HEK293 (cell line): ENCODE measurements around the gene SCOC.

ENCODE experiments used
- CTCF ChIA-PET: fragments of 350-600 bp; formaldehyde crosslinking; extraction: SDS; loops from one replicate; lab custom pipeline; 2021; ENCODE audit warnings: antibody characterized with exemption; lab: Yijun Ruan, JAX
- POLR2A ChIA-PET: fragments of 300-600 bp; formaldehyde crosslinking; extraction: SDS; loops from one replicate; lab custom pipeline; 2020; ENCODE audit warnings: antibody characterized with exemption, inconsistent platforms; lab: Yijun Ruan, JAX
- H3K27ac ChIP-seq: fragments of 200-500 bp; sonication (Bioruptor generic); 2 replicates; pipeline ENCODE4 v1.5.1; 2014; ENCODE audit warnings: low read depth, low read length, control low read depth, inconsistent platforms; ENCODE audit errors: extremely low read depth
- H3K36me3 ChIP-seq, 2 experiments: fragments of 200-500 bp in 1 of 2; sonication (Bioruptor generic) in 1 of 2; 1 replicate in 1 of 2; 2 replicates in 1 of 2; pipeline ENCODE4 v1.5.1; 2014 to 2017; ENCODE audit warnings: inconsistent platforms in 2 of 2, low read length in 2 of 2; ENCODE audit not compliant: control insufficient read depth in 2 of 2, insufficient read depth in 1 of 2
- H3K4me1 ChIP-seq: fragments of 200-500 bp; sonication (Bioruptor generic); 2 replicates; pipeline ENCODE4 v1.5.1; 2014; ENCODE audit warnings: mild to moderate bottlenecking, low read length, inconsistent platforms; ENCODE audit not compliant: control insufficient read depth, insufficient read depth
- H3K4me3 ChIP-seq: 2 replicates; pipeline ENCODE4 v1.5.1; 2011; ENCODE audit warnings: low read depth, mild to moderate bottlenecking, control low read depth, low read length, moderate library complexity
- H3K9me3 ChIP-seq: fragments of 200-500 bp; sonication (Bioruptor generic); 2 replicates; pipeline ENCODE4 v1.5.1; 2014; ENCODE audit warnings: low read depth, low read length, inconsistent platforms; ENCODE audit not compliant: control insufficient read depth, insufficient read depth
- BCL6B ChIP-seq: fragments of 450-650 bp; formaldehyde crosslinking; IDR thresholded peaks from 2 replicates; pipeline ENCODE4 v1.5.1; 2017; ENCODE audit warnings: missing biosample characterization, missing genetic modification characterization
- HOXA7 ChIP-seq: sonication (generic); formaldehyde crosslinking; IDR thresholded peaks from 2 replicates; pipeline ENCODE4 v1.8.1; 2022; ENCODE audit warnings: missing genetic modification reagents, borderline replicate concordance
- KLF9 ChIP-seq: fragments of 450-650 bp; formaldehyde crosslinking; IDR thresholded peaks from 2 replicates; pipeline ENCODE4 v1.5.1; 2016; ENCODE audit warnings: missing biosample characterization, missing genetic modification characterization, low read depth
- RBAK ChIP-seq: fragments of 450-650 bp; formaldehyde crosslinking; IDR thresholded peaks from 2 replicates; pipeline ENCODE4 v1.5.1; 2016; ENCODE audit warnings: missing biosample characterization, missing genetic modification characterization
- SCRT1 ChIP-seq: fragments of 450-650 bp; formaldehyde crosslinking; IDR thresholded peaks from 2 replicates; pipeline ENCODE4 v1.5.1; 2016; ENCODE audit warnings: missing biosample characterization, missing genetic modification characterization, borderline replicate concordance
- SCRT2 ChIP-seq: fragments of 450-650 bp; formaldehyde crosslinking; IDR thresholded peaks from 2 replicates; pipeline ENCODE4 v1.5.1; 2016; ENCODE audit warnings: missing biosample characterization, missing genetic modification characterization
- TCF7L2 ChIP-seq: IDR thresholded peaks from 2 replicates; pipeline ENCODE4 v1.6.1; 2011; ENCODE audit warnings: low read depth, mild to moderate bottlenecking, inconsistent platforms, low read length, moderate library complexity, borderline replicate concordance
- ZBTB8A ChIP-seq: fragments of 450-650 bp; formaldehyde crosslinking; IDR thresholded peaks from 2 replicates; pipeline ENCODE4 v1.5.1; 2016; ENCODE audit warnings: missing biosample characterization, missing genetic modification characterization
- ZFP37 ChIP-seq: fragments of 450-650 bp; formaldehyde crosslinking; IDR thresholded peaks from 2 replicates; pipeline ENCODE4 v1.5.1; 2016; ENCODE audit warnings: missing biosample characterization, missing genetic modification characterization
- ZFP41 ChIP-seq: fragments of 450-650 bp; formaldehyde crosslinking; IDR thresholded peaks from 2 replicates; pipeline ENCODE4 v1.5.1; 2016; ENCODE audit warnings: missing biosample characterization, missing genetic modification characterization, borderline replicate concordance
- ZNF10 ChIP-seq: fragments of 450-650 bp; formaldehyde crosslinking; IDR thresholded peaks from 2 replicates; pipeline ENCODE4 v1.5.1; 2017; ENCODE audit warnings: missing biosample characterization, missing genetic modification characterization
- ZNF114 ChIP-seq: fragments of 450-650 bp; formaldehyde crosslinking; IDR thresholded peaks from 2 replicates; pipeline ENCODE4 v1.5.0; 2017; ENCODE audit warnings: missing biosample characterization, missing genetic modification characterization
- ZNF184 ChIP-seq: fragments of 450-650 bp; IDR thresholded peaks from 2 replicates; pipeline ENCODE4 v1.5.1; 2018; ENCODE audit warnings: missing biosample characterization, mild to moderate bottlenecking, missing genetic modification characterization
- ZNF19 ChIP-seq: fragments of 450-650 bp; formaldehyde crosslinking; IDR thresholded peaks from 2 replicates; pipeline ENCODE4; 2016; ENCODE audit warnings: missing biosample characterization, missing genetic modification characterization, low read depth
- ZNF211 ChIP-seq: fragments of 450-650 bp; formaldehyde crosslinking; IDR thresholded peaks from 2 replicates; pipeline ENCODE4 v1.5.1; 2016; ENCODE audit warnings: low read depth, missing biosample characterization, missing genetic modification characterization
- ZNF214 ChIP-seq: fragments of 450-650 bp; formaldehyde crosslinking; IDR thresholded peaks from 2 replicates; pipeline ENCODE4 v1.5.1; 2017; ENCODE audit warnings: missing biosample characterization, mild to moderate bottlenecking, missing genetic modification characterization, borderline replicate concordance
- ZNF366 ChIP-seq: fragments of 450-650 bp; formaldehyde crosslinking; conservative IDR thresholded peaks from 2 replicates; pipeline ENCODE4 v1.5.1; 2016; ENCODE audit warnings: missing biosample characterization, missing genetic modification characterization
- ZNF37A ChIP-seq: fragments of 450-650 bp; IDR thresholded peaks from 2 replicates; pipeline ENCODE4 v1.5.1; 2018; ENCODE audit warnings: missing biosample characterization, missing genetic modification characterization
- ZNF558 ChIP-seq: fragments of 450-650 bp; formaldehyde crosslinking; IDR thresholded peaks from 2 replicates; pipeline ENCODE4 v1.5.1; 2016; ENCODE audit warnings: missing biosample characterization, missing genetic modification characterization
- ZNF621 ChIP-seq: fragments of 450-650 bp; formaldehyde crosslinking; IDR thresholded peaks from 2 replicates; pipeline ENCODE4 v1.5.1; 2017; ENCODE audit warnings: missing biosample characterization, missing genetic modification characterization
- ZNF707 ChIP-seq: fragments of 450-650 bp; formaldehyde crosslinking; IDR thresholded peaks from 2 replicates; pipeline ENCODE4 v1.5.1; 2016; ENCODE audit warnings: missing biosample characterization, missing genetic modification characterization
- ZNF791 ChIP-seq: fragments of 450-650 bp; formaldehyde crosslinking; IDR thresholded peaks from 2 replicates; pipeline ENCODE4 v1.5.1; 2016; ENCODE audit warnings: missing biosample characterization, missing genetic modification characterization
- TF ChIP-seq, protein P1 (sequence below): fragments of 450-650 bp; formaldehyde crosslinking; IDR thresholded peaks from 2 replicates; pipeline ENCODE4 v1.5.1; 2016; ENCODE audit warnings: missing biosample characterization, missing genetic modification characterization, low read depth
- TF ChIP-seq, protein P2 (sequence below): fragments of 450-650 bp; formaldehyde crosslinking; IDR thresholded peaks from 2 replicates; pipeline ENCODE4 v1.5.1; 2017; ENCODE audit warnings: missing biosample characterization, mild to moderate bottlenecking, missing genetic modification characterization, moderate library complexity
- TF ChIP-seq, protein P3 (sequence below): fragments of 450-650 bp; formaldehyde crosslinking; IDR thresholded peaks from 2 replicates; pipeline ENCODE4 v1.5.1; 2016; ENCODE audit warnings: missing biosample characterization, missing genetic modification characterization
- TF ChIP-seq, protein P4 (sequence below): fragments of 450-650 bp; formaldehyde crosslinking; IDR thresholded peaks from 2 replicates; pipeline ENCODE4 v1.5.1; 2017; ENCODE audit warnings: missing biosample characterization, missing genetic modification characterization

SCOC gene

GRCh38 chr4:140353786-140354185, 19.7 kb upstream of the SCOC start (continued):
- no peak for TF ChIP-seq ZNF707 (tag by site-specific recombination)

GRCh38 chr4:140355288-140355687, 18.2 kb upstream of the SCOC start:
- Histone ChIP-seq H3K4me1 (no peaks in the 10 kb centered on the region), H3K36me3 (no peaks in the 10 kb centered on the region), H3K9me3 (no peaks in the 10 kb centered on the region), H3K4me3 (no peak overlapping the region), H3K27ac (no peak overlapping the region)
- TF ChIP-seq, protein P1, sequence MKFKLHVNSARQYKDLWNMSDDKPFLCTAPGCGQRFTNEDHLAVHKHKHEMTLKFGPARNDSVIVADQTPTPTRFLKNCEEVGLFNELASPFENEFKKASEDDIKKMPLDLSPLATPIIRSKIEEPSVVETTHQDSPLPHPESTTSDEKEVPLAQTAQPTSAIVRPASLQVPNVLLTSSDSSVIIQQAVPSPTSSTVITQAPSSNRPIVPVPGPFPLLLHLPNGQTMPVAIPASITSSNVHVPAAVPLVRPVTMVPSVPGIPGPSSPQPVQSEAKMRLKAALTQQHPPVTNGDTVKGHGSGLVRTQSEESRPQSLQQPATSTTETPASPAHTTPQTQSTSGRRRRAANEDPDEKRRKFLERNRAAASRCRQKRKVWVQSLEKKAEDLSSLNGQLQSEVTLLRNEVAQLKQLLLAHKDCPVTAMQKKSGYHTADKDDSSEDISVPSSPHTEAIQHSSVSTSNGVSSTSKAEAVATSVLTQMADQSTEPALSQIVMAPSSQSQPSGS = peak; percentile 37; the same call in 1 of the 2 replicates
- no peak for TF ChIP-seq ZBTB8A (tag by site-specific recombination)
- POLR2A ChIA-PET = no interaction called here
- CTCF ChIA-PET = no interaction called here

GRCh38 chr4:140357868-140358267, 15.6 kb upstream of the SCOC start:
- H3K4me1 ChIP-seq = no peaks in the 10 kb centered on the region
- H3K36me3 ChIP-seq = no peaks in the 10 kb centered on the region
- ChIA-PET CTCF (no interaction called here), POLR2A (no interaction called here)
- no peak overlapping the region for H3K4me3 ChIP-seq
- TF ChIP-seq SCRT2 (tag by site-specific recombination) = no peak
- no peak for TF ChIP-seq ZNF366 (tag by site-specific recombination)
- TF ChIP-seq ZNF214 (tag by site-specific recombination) = no peak
- no peak for TF ChIP-seq ZNF184 (tag by site-specific recombination)
- no peak for TF ChIP-seq ZNF37A (tag by site-specific recombination)
- no peak for TF ChIP-seq ZNF19 (tag by site-specific recombination)
- no peak for TF ChIP-seq SCRT1 (tag by site-specific recombination)
- no peak for TF ChIP-seq ZFP37 (tag by site-specific recombination)
- TF ChIP-seq, protein P2, sequence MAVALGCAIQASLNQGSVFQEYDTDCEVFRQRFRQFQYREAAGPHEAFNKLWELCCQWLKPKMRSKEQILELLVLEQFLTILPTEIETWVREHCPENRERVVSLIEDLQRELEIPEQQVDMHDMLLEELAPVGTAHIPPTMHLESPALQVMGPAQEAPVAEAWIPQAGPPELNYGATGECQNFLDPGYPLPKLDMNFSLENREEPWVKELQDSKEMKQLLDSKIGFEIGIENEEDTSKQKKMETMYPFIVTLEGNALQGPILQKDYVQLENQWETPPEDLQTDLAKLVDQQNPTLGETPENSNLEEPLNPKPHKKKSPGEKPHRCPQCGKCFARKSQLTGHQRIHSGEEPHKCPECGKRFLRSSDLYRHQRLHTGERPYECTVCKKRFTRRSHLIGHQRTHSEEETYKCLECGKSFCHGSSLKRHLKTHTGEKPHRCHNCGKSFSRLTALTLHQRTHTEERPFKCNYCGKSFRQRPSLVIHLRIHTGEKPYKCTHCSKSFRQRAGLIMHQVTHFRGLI (tag by site-specific recombination) = no peak
- TF ChIP-seq ZNF621 = no peak
- no peak for TF ChIP-seq ZNF791
- H3K27ac ChIP-seq = no peak overlapping the region
- no peaks in the 10 kb centered on the region for H3K9me3 ChIP-seq

- ChIA-PET POLR2A (no interaction called here), CTCF (interaction anchor here (1.4 to 5.2 kb wide), 3 partner anchors 13 to 528 kb away, joined by 7 to 63 read pairs (median 7); no protein-coding TSS in a partner anchor)
- H3K9me3 ChIP-seq = no peaks in the 10 kb centered on the region
- no peak overlapping the region for H3K4me3 ChIP-seq
- H3K36me3 ChIP-seq = no peaks in the 10 kb centered on the region
- no peaks in the 10 kb centered on the region for H3K4me1 ChIP-seq
- H3K27ac ChIP-seq = no peak overlapping the region
- TF ChIP-seq ZFP41 (no peak), ZNF114 (tag by site-specific recombination) (no peak), TCF7L2 (no peak), HOXA7 (no peak), ZNF19 (tag by site-specific recombination) (no peak), ZNF211 (tag by site-specific recombination) (no peak), RBAK (tag by site-specific recombination) (no peak), ZNF10 (tag by site-specific recombination) (no peak), KLF9 (tag by site-specific recombination) (no peak), ZNF558 (tag by site-specific recombination) (no peak), BCL6B (tag by site-specific recombination) (no peak)
- TF ChIP-seq, protein P3, sequence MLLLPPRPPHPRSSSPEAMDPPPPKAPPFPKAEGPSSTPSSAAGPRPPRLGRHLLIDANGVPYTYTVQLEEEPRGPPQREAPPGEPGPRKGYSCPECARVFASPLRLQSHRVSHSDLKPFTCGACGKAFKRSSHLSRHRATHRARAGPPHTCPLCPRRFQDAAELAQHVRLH (tag by site-specific recombination) = no peak
- TF ChIP-seq, protein P4, sequence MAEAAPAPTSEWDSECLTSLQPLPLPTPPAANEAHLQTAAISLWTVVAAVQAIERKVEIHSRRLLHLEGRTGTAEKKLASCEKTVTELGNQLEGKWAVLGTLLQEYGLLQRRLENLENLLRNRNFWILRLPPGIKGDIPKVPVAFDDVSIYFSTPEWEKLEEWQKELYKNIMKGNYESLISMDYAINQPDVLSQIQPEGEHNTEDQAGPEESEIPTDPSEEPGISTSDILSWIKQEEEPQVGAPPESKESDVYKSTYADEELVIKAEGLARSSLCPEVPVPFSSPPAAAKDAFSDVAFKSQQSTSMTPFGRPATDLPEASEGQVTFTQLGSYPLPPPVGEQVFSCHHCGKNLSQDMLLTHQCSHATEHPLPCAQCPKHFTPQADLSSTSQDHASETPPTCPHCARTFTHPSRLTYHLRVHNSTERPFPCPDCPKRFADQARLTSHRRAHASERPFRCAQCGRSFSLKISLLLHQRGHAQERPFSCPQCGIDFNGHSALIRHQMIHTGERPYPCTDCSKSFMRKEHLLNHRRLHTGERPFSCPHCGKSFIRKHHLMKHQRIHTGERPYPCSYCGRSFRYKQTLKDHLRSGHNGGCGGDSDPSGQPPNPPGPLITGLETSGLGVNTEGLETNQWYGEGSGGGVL (tag by site-specific recombination) = no peak
These were observed 15.2 kb upstream of the SCOC start for GRCh38 chr4:140358281-140358680.
